IgD-negative memory B cell (primary cell): ENCODE measurements around the gene PRM3. TPM values are rescaled to one million over a fixed set of nuclear protein-coding genes. Genes with fewer than 3 reads are reported as not detected.

Experiments
- H3K27ac Mint-ChIP-seq, 3 donors: one replicate each; pipeline ENCODE4 v1.8.0; 2020 to 2022; ENCODE audit warnings: mild to moderate bottlenecking in 3 of 3, mixed read lengths in 3 of 3, moderate library complexity in 1 of 3
- H3K27me3 Mint-ChIP-seq: one replicate; pipeline ENCODE4 v1.8.0; 2021; ENCODE audit warnings: mixed read lengths
- H3K36me3 Mint-ChIP-seq: one replicate; pipeline ENCODE4 v1.8.0; 2020; ENCODE audit warnings: mild to moderate bottlenecking, mixed read lengths
- H3K4me1 Mint-ChIP-seq, 3 donors: one replicate each; pipeline ENCODE4 v1.8.0; 2020 to 2022; ENCODE audit warnings: mixed read lengths in 3 of 3, mild to moderate bottlenecking in 1 of 3
- H3K4me3 Mint-ChIP-seq, 4 donors: one replicate each; pipeline ENCODE4 v1.8.0; 2020 to 2022; ENCODE audit warnings: mild to moderate bottlenecking in 4 of 4, mixed read lengths in 4 of 4, moderate library complexity in 3 of 4
- H3K9me3 Mint-ChIP-seq, 3 donors: one replicate each; pipeline ENCODE4 v1.8.0; 2020 to 2021; ENCODE audit warnings: mixed read lengths in 3 of 3, mild to moderate bottlenecking in 1 of 3
- polyA plus RNA-seq: library from polyadenylated mRNA; unstranded; fragments of 300-500 nt; fragmentation: Illumina TruSeq; gene quantifications from one replicate; pipeline ENCODE4 v1.2.3, GENCODE V29; 2021

Gene PRM3
- polyA plus RNA-seq, 1 donor from 2014 or later, result not detected

DNA sequence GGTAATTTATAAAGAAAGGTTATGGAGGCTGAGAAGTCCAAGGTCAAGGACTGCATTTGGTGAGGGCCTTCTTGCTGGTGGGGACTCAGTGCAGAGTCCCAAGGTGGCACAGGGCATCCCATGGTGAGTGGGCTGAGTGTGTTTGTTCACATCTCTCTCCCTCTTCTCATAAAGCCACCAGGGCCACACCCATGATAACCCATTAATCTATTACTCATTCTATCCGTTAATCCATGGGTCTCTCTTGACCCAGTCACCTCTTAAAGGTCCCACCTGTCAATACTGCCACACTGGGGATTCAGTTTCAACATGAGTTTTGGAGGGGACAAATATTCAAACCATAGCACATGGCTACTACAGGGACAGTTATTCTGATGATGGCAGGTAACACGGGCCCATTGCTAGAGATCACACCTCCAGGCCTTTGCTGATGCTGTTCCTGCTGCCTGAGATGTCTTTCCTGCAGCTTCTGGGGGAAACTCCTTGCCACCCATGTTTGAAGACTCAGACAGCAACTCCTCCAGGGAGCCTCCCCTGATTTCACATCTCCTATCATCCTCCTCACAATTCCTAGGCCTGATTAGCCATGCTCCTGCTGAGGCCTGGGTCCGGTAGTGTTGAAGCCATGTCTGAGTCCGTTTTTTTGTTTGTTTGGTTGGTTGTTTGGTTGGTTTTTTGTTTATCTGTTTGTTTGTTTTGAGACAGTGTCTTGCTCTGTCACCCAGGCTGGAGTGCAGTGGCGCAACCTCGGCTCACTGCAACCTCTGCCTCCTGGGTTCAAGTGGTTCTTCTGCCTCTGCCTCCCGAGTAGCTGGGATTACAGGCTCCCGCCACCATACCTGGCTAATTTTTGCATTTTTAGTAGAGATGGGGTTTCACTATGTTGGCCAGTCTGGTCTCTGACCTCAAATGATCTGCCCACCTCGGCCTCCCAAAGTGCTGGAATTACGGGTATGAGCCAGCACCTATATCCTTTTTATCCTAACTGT lies 33.5 kb downstream of the PRM3 start:
- Mint-ChIP-seq H3K9me3 (no peaks in the 10 kb centered on the region), H3K4me3 (peak overlapping the region in 1 of 4 donors; percentile 30), H3K4me1 (peaks cover 0 to under 1% (median 0%) of the 10 kb centered on the region in 3 donors), H3K36me3 (no peaks in the 10 kb centered on the region), H3K27me3 (no peaks in the 10 kb centered on the region), H3K27ac (peak overlapping the region in 1 of 3 donors; percentile 35)

DNA sequence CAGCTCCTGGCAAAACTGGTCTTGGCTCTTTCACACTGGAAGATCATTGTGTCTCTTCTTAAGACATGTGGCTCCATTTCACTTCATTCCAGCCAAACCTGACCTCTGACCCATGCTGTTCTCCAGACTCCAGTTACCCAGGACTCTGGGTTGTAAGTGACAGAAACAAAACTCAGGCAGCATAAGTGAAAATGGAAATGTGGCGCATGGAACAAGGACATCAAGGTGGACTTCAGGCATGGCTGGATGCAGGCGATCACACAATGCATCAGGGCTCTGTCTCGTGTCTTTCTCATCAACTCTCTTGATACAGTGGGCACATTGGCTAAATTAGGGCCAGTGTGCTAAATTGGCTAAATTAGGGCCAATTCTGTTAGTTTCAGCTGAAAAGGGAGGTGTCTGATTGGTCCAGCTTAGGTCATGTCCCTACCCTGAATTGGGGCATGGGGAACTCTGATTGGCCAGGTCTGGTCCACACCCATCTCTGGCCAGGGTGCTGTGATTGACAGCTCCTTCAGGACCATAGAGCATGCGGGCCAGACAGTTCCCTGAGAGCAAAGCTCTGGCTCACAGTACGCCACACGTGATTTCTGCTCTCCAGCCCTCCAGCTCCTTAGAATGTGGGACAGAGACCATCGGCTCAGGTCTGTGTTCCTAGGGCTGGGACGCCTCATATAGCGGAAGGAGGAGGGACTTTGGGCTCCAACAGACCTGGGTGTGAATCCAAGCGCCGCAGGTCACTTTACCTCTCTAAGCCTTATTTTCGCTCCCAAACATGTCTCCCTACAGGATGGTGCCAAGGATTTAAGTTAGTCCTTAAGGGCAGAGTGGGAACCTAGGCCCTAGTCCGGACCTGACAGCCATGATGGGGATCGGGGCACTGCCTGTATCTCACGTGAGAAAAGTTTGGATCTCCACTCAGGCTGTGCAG lies 34.9 kb downstream of the PRM3 start:
- Mint-ChIP-seq H3K27ac (no peak overlapping the region), H3K4me1 (peaks cover 0 to 4% (median 0%) of the 10 kb centered on the region in 3 donors), H3K9me3 (no peaks in the 10 kb centered on the region), H3K4me3 (no peak overlapping the region), H3K36me3 (no peaks in the 10 kb centered on the region), H3K27me3 (no peaks in the 10 kb centered on the region)

DNA sequence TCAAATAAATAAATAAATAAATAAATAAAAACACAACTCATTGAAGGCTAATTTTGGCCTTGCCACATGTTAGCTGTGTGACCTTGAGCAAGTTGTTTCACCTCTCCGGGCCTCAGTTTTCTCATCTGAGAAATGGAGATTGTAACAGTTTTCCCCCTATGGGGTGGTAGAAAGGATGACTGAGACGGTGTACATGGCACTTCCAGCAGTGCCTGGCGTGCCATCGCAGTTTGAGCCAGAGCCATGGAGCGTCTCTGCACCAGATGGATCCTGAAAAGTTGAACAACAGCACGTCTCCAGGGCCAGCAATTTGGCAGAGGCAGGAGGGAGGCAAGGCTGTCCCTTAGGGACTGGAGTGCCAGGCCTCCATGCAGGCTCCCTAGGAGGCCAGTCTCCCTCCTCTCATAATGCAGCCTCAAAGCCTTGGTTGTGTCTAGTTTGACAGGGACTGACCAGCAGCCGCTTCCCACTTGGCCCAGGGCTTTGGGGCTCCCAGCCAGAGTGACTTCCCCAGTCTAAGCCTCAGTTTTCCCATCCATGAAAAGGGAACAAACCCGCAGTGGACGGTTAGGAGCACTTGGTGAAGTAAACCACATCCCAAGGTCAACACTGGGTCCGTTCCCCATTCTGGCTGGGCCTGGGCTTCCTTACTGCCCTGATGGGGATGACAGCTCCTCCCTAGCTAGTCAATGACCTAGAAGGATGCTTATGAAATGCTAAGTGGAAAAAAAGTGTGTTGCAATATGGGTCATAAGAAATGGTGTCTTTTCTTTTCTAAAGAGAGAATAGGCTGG lies 36.8 kb downstream of the PRM3 start:
- Mint-ChIP-seq H3K4me1 (peaks cover 5 to 12% (median 6%) of the 10 kb centered on the region in 3 donors), H3K4me3 (no peak overlapping the region), H3K27ac (no peak overlapping the region), H3K36me3 (no peaks in the 10 kb centered on the region), H3K27me3 (no peaks in the 10 kb centered on the region), H3K9me3 (no peaks in the 10 kb centered on the region)

DNA sequence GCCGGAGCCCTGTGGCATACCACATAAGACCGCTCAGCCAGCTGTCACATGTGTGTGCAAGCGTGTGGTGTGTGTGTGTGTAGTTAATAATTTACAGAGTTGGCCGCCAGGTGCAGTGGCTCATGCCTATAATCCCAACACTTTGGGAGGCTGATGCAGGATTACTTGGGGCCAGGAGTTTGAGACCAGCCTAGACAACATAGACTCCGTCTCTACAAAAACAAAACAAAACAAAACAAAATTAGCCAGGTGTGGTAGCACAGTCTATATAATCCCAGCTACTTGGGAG lies 37.8 kb downstream of the PRM3 start:
- Mint-ChIP-seq H3K27me3 (no peaks in the 10 kb centered on the region), H3K36me3 (no peaks in the 10 kb centered on the region), H3K9me3 (no peaks in the 10 kb centered on the region), H3K27ac (no peak overlapping the region), H3K4me3 (no peak overlapping the region), H3K4me1 (peaks cover 5 to 14% (median 6%) of the 10 kb centered on the region in 3 donors)

DNA sequence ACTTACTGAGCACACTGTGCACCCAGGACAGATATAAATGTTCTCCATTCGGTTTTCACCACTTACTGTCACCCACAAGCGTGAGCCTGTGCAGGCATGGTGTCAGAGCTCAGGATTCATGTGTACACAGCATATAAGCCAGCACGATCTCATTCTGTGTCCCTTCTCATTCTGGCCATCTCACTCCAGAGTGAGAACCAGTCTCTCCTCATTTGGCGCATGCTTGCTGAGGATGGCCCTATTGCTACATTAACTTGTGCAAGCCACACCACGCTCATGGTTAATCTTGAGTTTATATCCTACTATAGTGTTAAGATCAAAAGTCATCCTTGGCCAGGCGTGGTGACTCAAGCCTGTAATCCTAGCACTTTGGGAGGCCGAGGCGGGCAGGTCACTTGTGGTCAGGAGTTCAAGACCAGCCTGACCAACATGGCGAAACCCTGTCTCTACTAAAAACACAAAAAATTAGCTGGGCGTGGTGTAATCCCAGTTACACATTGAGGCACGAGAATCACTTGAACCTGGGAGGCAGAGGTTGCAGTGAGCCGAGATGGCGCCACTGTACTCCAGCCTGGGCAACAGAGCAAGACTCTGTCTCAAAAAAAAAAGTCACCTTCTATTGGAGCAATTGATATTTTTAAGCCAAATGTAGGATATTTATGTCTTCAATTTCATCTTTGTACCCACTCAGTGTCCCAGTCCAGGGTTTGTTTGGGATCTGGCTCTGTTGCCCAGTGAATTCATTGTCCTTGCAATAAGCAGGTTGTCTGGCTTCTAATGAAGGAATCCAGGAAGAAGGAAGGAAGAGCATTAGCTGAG lies 38.3 kb downstream of the PRM3 start:
- H3K36me3 Mint-ChIP-seq, result no peaks in the 10 kb centered on the region
- no peaks in the 10 kb centered on the region for H3K27me3 Mint-ChIP-seq
- H3K4me1 Mint-ChIP-seq, result peaks cover 5 to 14% (median 6%) of the 10 kb centered on the region in 3 donors
- no peak overlapping the region for H3K27ac Mint-ChIP-seq
- H3K4me3 Mint-ChIP-seq, result peak overlapping the region in 1 of 4 donors; percentile 6
- H3K9me3 Mint-ChIP-seq, result no peaks in the 10 kb centered on the region

DNA sequence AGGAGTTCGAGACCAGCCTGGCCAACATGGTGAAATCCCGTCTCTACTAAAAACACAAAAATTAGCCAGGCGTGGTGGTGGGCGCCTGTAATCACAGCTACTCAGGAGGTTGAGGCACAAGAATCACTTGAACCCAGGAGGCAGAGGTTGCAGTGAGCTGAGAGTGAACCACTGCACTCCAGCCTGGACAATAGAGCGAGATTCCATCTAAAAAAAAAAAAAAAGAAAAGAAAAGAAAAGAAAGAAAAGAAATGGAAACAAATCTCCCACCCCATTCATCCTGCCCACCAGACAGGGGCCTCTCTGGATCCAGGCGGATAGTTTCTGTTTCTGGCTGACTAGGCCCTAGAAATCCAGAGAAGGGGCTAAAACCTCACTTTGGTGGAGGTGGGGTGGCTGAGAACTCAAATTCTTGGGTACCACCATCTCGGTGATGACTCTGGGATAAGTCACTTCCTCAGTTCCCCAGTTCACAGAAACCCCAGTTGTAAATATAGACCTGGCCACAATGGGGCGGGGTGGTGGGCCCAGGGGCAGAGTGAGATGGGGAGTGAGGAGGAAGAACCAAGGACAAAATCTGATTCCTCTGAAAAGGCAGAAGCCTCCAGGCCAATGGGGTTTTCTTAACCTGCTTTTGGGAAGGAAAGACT lies 39.6 kb downstream of the PRM3 start:
- peak overlapping the region in 1 of 3 donors; percentile 80 for H3K27ac Mint-ChIP-seq
- H3K4me3 Mint-ChIP-seq, result peak overlapping the region in 3 of 4 donors; percentile 13 to 86 (median 33)
- H3K27me3 Mint-ChIP-seq, result no peaks in the 10 kb centered on the region
- H3K9me3 Mint-ChIP-seq, result no peaks in the 10 kb centered on the region
- peaks cover 6 to 14% (median 7%) of the 10 kb centered on the region in 3 donors for H3K4me1 Mint-ChIP-seq
- no peaks in the 10 kb centered on the region for H3K36me3 Mint-ChIP-seq

DNA sequence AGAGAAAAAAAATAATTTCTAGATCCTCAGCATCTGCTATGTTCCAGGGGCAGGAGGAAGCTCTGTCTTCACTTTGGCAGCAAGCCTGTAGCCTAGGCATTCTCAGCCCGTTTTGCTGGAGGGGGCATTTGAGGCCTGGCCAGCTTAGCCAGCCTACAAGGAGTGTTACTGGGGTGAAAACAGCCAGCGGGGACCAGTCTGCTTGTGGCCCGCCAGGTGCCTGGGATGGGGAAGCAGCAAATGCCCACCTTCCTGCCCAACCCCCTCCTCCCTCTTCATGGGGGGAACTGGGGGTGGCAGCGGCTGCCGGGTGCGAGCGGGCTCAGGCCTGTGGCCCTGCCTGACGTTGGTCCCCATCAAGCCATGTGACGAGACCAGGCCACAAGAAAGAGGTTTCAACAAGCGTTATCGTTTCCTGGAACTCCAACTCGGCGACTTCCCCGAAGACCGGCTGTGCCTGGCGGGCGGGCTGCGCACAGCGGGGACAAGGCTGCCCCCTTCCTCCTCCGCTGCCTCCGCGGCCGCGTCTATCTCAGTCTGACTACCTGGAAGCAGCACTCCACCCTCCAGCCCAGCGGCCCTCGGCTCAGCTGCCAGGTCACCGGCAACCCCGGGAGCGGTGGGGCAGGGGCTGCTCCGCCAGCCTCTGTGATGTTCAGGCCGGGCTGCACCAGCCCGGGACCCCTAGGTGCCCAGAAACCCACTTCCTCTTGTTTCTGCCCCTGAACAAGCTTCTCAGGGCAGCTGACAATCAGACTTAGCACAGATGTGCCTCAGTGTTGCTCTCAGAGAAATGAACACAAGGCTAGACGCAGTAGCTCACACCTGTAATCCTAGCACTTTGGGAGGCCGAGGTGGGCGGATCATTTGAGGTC lies 40.3 kb downstream of the PRM3 start:
- H3K4me1 Mint-ChIP-seq, result peaks cover 6 to 14% (median 12%) of the 10 kb centered on the region in 3 donors
- H3K27ac Mint-ChIP-seq, result peak overlapping the region in 1 of 3 donors; percentile 80
- no peaks in the 10 kb centered on the region for H3K9me3 Mint-ChIP-seq
- no peaks in the 10 kb centered on the region for H3K27me3 Mint-ChIP-seq
- H3K4me3 Mint-ChIP-seq, result peak overlapping the region; percentile 45 to 86 (median 66)
- H3K36me3 Mint-ChIP-seq, result no peaks in the 10 kb centered on the region

DNA sequence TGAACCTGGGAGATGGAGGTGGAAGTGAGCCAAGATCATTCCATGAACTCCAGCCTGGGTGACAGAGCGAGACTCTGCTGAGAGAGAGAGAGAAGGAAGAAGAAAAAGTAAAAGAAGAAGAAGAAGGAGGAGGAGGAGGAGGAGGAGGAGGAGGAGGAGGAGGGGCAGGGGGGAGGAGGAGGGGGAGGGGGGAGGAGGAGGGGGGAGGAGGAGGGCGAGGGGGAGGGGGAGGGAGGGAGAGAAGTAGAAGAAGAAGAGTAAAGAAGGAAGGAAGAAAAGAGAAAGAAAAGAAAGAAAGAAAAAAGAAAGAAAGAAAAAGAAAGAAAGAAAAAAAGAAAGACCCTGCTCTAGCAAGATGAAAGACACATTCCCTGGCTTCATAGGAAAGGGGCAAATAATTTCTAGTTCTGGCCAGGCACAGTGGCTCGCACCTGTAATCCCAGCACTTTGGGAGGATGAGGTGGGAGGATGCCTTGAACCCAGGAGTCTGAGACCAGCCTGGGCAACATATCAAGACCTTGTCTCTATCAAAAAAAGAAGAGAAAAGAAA lies 41.1 kb downstream of the PRM3 start:
- no peaks in the 10 kb centered on the region for H3K27me3 Mint-ChIP-seq
- peak overlapping the region; percentile 45 to 86 (median 66) for H3K4me3 Mint-ChIP-seq
- no peaks in the 10 kb centered on the region for H3K36me3 Mint-ChIP-seq
- peak overlapping the region in 1 of 3 donors; percentile 80 for H3K27ac Mint-ChIP-seq
- no peaks in the 10 kb centered on the region for H3K9me3 Mint-ChIP-seq
- H3K4me1 Mint-ChIP-seq, result peaks cover 6 to 14% (median 12%) of the 10 kb centered on the region in 3 donors

DNA sequence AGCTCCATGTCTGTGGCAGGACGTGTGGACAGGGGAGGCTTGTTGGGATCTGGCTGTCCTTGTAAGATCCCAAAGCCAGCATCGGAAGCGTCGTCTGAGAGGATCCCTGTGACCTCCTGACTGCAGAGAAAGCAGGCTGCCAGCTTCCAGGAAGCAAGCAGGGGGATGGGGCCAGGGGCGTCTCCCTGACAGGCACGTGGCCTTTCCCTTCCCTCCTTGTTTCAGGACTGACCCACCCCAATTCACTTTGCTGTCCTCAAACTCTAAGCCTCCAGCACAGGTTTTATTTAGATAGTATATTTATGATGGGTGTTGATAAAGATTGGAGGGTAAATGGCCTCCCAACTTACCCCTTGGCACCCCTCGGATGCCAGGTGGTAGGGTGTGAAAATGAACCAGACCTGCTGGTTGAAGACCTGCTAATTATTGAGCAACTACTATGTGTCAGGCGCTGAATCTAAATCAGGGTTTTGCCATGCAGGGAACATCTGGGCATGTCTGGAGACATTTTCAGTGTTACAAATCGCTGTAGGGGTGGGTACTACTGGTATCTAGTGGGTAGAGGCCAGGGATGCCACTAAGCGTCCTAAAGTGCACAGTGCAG lies 42.0 kb downstream of the PRM3 start:
- Mint-ChIP-seq H3K27me3 (no peaks in the 10 kb centered on the region), H3K4me3 (peak overlapping the region in 2 of 4 donors; percentile 8 to 29), H3K36me3 (no peaks in the 10 kb centered on the region), H3K4me1 (peaks cover 6 to 14% (median 12%) of the 10 kb centered on the region in 3 donors), H3K9me3 (no peaks in the 10 kb centered on the region), H3K27ac (peak overlapping the region in 2 of 3 donors; percentile 63 to 67)

DNA sequence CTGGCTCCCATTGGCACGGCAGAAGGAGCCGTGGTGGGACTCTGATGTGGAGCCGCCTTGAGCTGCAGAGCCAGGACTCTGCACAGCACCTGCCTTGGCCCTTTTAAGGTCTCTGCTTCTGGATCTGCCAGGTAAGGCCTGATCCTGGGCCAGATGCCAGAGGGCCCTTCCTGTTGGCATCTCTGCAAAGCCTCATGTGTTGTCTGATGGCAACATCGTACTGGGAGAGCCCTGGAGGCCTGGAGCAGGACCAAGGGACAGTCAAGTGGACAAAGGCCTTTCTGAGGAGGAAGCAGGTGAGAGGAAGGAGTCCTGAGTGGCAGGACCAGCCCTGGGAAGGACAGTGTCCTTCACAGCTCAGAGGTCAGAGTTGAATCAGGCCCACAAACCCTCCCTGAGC lies 43.5 kb downstream of the PRM3 start:
- Mint-ChIP-seq H3K4me1 (peaks cover 13 to 22% (median 15%) of the 10 kb centered on the region in 3 donors), H3K27me3 (no peaks in the 10 kb centered on the region), H3K27ac (no peak overlapping the region), H3K4me3 (peak overlapping the region in 1 of 4 donors; percentile 58), H3K36me3 (no peaks in the 10 kb centered on the region), H3K9me3 (no peaks in the 10 kb centered on the region)

DNA sequence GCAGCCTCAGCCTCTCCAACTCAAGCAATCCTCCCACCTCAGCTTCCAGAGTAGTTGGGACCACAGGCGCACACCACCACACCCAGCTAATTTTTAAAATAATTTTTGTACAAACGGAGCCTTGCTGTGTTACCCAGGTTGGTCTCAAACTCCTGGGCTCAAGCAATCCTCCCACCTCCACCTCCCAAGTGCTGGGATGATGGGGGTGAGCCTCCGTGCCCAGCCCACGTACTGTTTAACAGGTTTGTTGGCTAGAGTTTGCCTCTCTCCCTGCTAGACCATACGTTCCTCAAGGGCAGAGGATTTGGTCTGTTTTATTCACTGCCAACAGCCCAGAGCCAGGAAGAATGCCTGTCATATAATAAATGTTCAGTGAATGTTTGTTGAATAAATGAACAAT lies 44.0 kb downstream of the PRM3 start:
- Mint-ChIP-seq H3K4me3 (peak overlapping the region in 1 of 4 donors; percentile 58), H3K4me1 (peaks cover 18 to 27% (median 20%) of the 10 kb centered on the region in 3 donors), H3K36me3 (no peaks in the 10 kb centered on the region), H3K27ac (peak overlapping the region in 1 of 3 donors; percentile 5), H3K27me3 (no peaks in the 10 kb centered on the region), H3K9me3 (no peaks in the 10 kb centered on the region)
